Measurements from ENCODE around the gene COL6A5.

The COL6A5 gene

GRCh38 chr3:130470126-130470525 lies 124.7 kb downstream of the COL6A5 start:
- no peak for TF ChIP-seq CTCF (IDR thresholded peaks at IDR 0.05; ENCODE audit: low read depth, low read length, missing control alignments)
- in situ Hi-C loops (cut with HindIII; ENCODE audit: low sequenced_read_pairs): no loop called here
- H3K4me3 ChIP-seq (ENCODE audit: low read depth, low read length): no peak overlapping the region
- DNase-seq (ENCODE audit: low read depth): no peak

- H3K4me3 ChIP-seq (ENCODE audit: low read depth, low read length): no peak overlapping the region
- no peak for DNase-seq (ENCODE audit: low read depth)
- in situ Hi-C loops (cut with HindIII; ENCODE audit: low sequenced_read_pairs): no loop called here
- no peak for TF ChIP-seq CTCF (IDR thresholded peaks at IDR 0.05; ENCODE audit: low read depth, low read length, missing control alignments)
Measured at GRCh38 chr3:130473416-130473815, 127.9 kb downstream of the COL6A5 start.

GRCh38 chr3:130480736-130481135 lies 135.3 kb downstream of the COL6A5 start:
- no peak overlapping the region for H3K4me3 ChIP-seq (ENCODE audit: low read depth, low read length)
- TF ChIP-seq CTCF (IDR thresholded peaks at IDR 0.05; ENCODE audit: low read depth, low read length, missing control alignments): peak; percentile 67
- in situ Hi-C loops (cut with HindIII; ENCODE audit: low sequenced_read_pairs): no loop called here
- peak; percentile 55 for DNase-seq (ENCODE audit: low read depth)

- DNase-seq (ENCODE audit: low read depth): no peak
- in situ Hi-C loops (cut with HindIII; ENCODE audit: low sequenced_read_pairs): no loop called here
- no peak overlapping the region for H3K4me3 ChIP-seq (ENCODE audit: low read depth, low read length)
- TF ChIP-seq CTCF (IDR thresholded peaks at IDR 0.05; ENCODE audit: low read depth, low read length, missing control alignments): no peak
Measured at GRCh38 chr3:130488288-130488687, 142.8 kb downstream of the COL6A5 start.

- in situ Hi-C loops (cut with HindIII; ENCODE audit: low sequenced_read_pairs): no loop called here
- H3K4me3 ChIP-seq (ENCODE audit: low read depth, low read length): no peak overlapping the region
- no peak for TF ChIP-seq CTCF (IDR thresholded peaks at IDR 0.05; ENCODE audit: low read depth, low read length, missing control alignments)
- no peak for DNase-seq (ENCODE audit: low read depth)
Measured at GRCh38 chr3:130488769-130489450, 143.4 kb downstream of the COL6A5 start.

- no peak overlapping the region for H3K4me3 ChIP-seq (ENCODE audit: low read depth, low read length)
- no peak for DNase-seq (ENCODE audit: low read depth)
- in situ Hi-C loops (cut with HindIII; ENCODE audit: low sequenced_read_pairs): no loop called here
- no peak for TF ChIP-seq CTCF (IDR thresholded peaks at IDR 0.05; ENCODE audit: low read depth, low read length, missing control alignments)
Measured at GRCh38 chr3:130490241-130490640, 144.8 kb downstream of the COL6A5 start.
